ENCODE data around the gene WARS2.

The WARS2 gene

GRCh38 chr1:119115736-119116135 is 24.7 kb downstream of the WARS2 start:
- DNase-seq: no peak
- Histone ChIP-seq H3K27ac (ENCODE audit: low read length) (no peak overlapping the region), H3K9me3 (replicated peaks; ENCODE audit: insufficient read depth, low read length) (no peaks in the 10 kb centered on the region), H3F3A (ENCODE audit: insufficient read depth, low read length) (no peaks in the 10 kb centered on the region), H2AFZ (ENCODE audit: low read length) (no peak overlapping the region), H4K20me1 (ENCODE audit: insufficient read depth, low read length) (no peaks in the 10 kb centered on the region), H3K4me1 (ENCODE audit: low read length) (no peaks in the 10 kb centered on the region), H3K27me3 (replicated peaks; ENCODE audit: insufficient read depth, low read length) (no peaks in the 10 kb centered on the region), H3K4me3 (ENCODE audit: low read length) (no peak overlapping the region), H3K9ac (ENCODE audit: low read length) (no peak overlapping the region), H3K9me2 (replicated peaks; ENCODE audit: insufficient read depth, low read length) (no peaks in the 10 kb centered on the region), H3K4me2 (ENCODE audit: low read depth, low read length) (no peak overlapping the region), H3K36me3 (replicated peaks; ENCODE audit: insufficient read depth, low read length) (no peaks in the 10 kb centered on the region), H3K79me2 (ENCODE audit: low read length) (no peaks in the 10 kb centered on the region)
- no peak for TF ChIP-seq CTCF (IDR thresholded peaks at IDR 0.05; ENCODE audit: low read length)
- TF ChIP-seq EZH2 (optimal IDR thresholded peaks at IDR 0.05; ENCODE audit: low read depth, low read length): no peak
- no peak for TF ChIP-seq EZH2phosphoT487 (IDR thresholded peaks at IDR 0.05; ENCODE audit: low read length)

GRCh38 chr1:119115311-119115710 is 25.1 kb downstream of the WARS2 start:
- H3K9me3 ChIP-seq (replicated peaks; ENCODE audit: insufficient read depth, low read length): no peaks in the 10 kb centered on the region
- no peak overlapping the region for H2AFZ ChIP-seq (ENCODE audit: low read length)
- no peak overlapping the region for H3K27ac ChIP-seq (ENCODE audit: low read length)
- no peaks in the 10 kb centered on the region for H3K79me2 ChIP-seq (ENCODE audit: low read length)
- no peak for DNase-seq
- no peaks in the 10 kb centered on the region for H3K27me3 ChIP-seq (replicated peaks; ENCODE audit: insufficient read depth, low read length)
- H3K4me1 ChIP-seq (ENCODE audit: low read length): no peaks in the 10 kb centered on the region
- H3F3A ChIP-seq (ENCODE audit: insufficient read depth, low read length): no peaks in the 10 kb centered on the region
- no peak overlapping the region for H3K4me2 ChIP-seq (ENCODE audit: low read depth, low read length)
- H3K9ac ChIP-seq (ENCODE audit: low read length): no peak overlapping the region
- H3K4me3 ChIP-seq (ENCODE audit: low read length): no peak overlapping the region
- H3K36me3 ChIP-seq (replicated peaks; ENCODE audit: insufficient read depth, low read length): no peaks in the 10 kb centered on the region
- no peaks in the 10 kb centered on the region for H4K20me1 ChIP-seq (ENCODE audit: insufficient read depth, low read length)
- H3K9me2 ChIP-seq (replicated peaks; ENCODE audit: insufficient read depth, low read length): no peaks in the 10 kb centered on the region
- TF ChIP-seq EZH2phosphoT487 (IDR thresholded peaks at IDR 0.05; ENCODE audit: low read length) (no peak), CTCF (IDR thresholded peaks at IDR 0.05; ENCODE audit: low read length) (no peak), EZH2 (optimal IDR thresholded peaks at IDR 0.05; ENCODE audit: low read depth, low read length) (no peak)

GRCh38 chr1:119114786-119115185 is 25.7 kb downstream of the WARS2 start:
- no peak for TF ChIP-seq EZH2 (optimal IDR thresholded peaks at IDR 0.05; ENCODE audit: low read depth, low read length)
- TF ChIP-seq CTCF (IDR thresholded peaks at IDR 0.05; ENCODE audit: low read length): no peak
- no peak for TF ChIP-seq EZH2phosphoT487 (IDR thresholded peaks at IDR 0.05; ENCODE audit: low read length)
- H3K4me3 ChIP-seq (ENCODE audit: low read length): no peak overlapping the region
- no peak overlapping the region for H3K27ac ChIP-seq (ENCODE audit: low read length)

More at GRCh38 chr1:119114786-119115185, 25.7 kb downstream of the WARS2 start:
- Histone ChIP-seq H3K27me3 (replicated peaks; ENCODE audit: insufficient read depth, low read length) (no peaks in the 10 kb centered on the region), H3K9ac (ENCODE audit: low read length) (no peak overlapping the region), H3K4me2 (ENCODE audit: low read depth, low read length) (no peak overlapping the region), H4K20me1 (ENCODE audit: insufficient read depth, low read length) (no peaks in the 10 kb centered on the region), H3K79me2 (ENCODE audit: low read length) (no peaks in the 10 kb centered on the region), H3K4me1 (ENCODE audit: low read length) (no peaks in the 10 kb centered on the region), H3K9me3 (replicated peaks; ENCODE audit: insufficient read depth, low read length) (no peaks in the 10 kb centered on the region), H3F3A (ENCODE audit: insufficient read depth, low read length) (no peaks in the 10 kb centered on the region), H2AFZ (ENCODE audit: low read length) (no peak overlapping the region), H3K9me2 (replicated peaks; ENCODE audit: insufficient read depth, low read length) (no peaks in the 10 kb centered on the region), H3K36me3 (replicated peaks; ENCODE audit: insufficient read depth, low read length) (no peaks in the 10 kb centered on the region)
- DNase-seq: no peak
